Right atrium auricular region (tissue), 2 donors: ENCODE data around the gene PTPRD. TPM values are rescaled to one million over a fixed set of nuclear protein-coding genes. Genes with fewer than 3 reads are reported as not detected.

Experiments
- DNase-seq: peaks from one replicate; pipeline ENCODE4 v3.0.0-alpha.2; 2019; ENCODE audit warnings: low spot score
- H3K27ac ChIP-seq, 2 donors: fragments of 200-600 bp; sonication (generic); 1 replicate in 1 of 2; 2 replicates in 1 of 2; pipeline ENCODE4 v1.5.1; 2016 to 2019
- H3K27me3 ChIP-seq, 2 donors: fragments of 200-600 bp; sonication (generic); one replicate each; pipeline versions ENCODE4 v1.5.1 to v1.6.0; 2017 to 2019
- H3K36me3 ChIP-seq: fragments of 200-600 bp; sonication (generic); one replicate; pipeline ENCODE4 v1.5.1; 2016
- H3K4me1 ChIP-seq, 2 donors: fragments of 200-600 bp; sonication (generic); one replicate each; pipeline versions ENCODE4 v1.5.1 to v1.6.0; 2017 to 2019
- H3K4me3 ChIP-seq, 2 donors: fragments of 200-600 bp; sonication (generic); 1 replicate in 1 of 2; 2 replicates in 1 of 2; pipeline ENCODE4 v1.5.1; 2017 to 2019; ENCODE audit warnings: mild to moderate bottlenecking in 1 of 2, moderate library complexity in 1 of 2
- H3K9me3 ChIP-seq, 2 donors: fragments of 200-600 bp; sonication (generic); one replicate each; pipeline ENCODE4 v1.5.1; 2019
- total RNA-seq, 2 donors: library from RNA; depleted of rRNA; stranded (reverse); fragments of >200 nt; gene quantifications; one replicate each; pipeline ENCODE4 v1.1.0, GENCODE V29; 2016
- TF ChIP-seq, protein P1 (sequence below), 2 donors: fragments of 200-600 bp; sonication (generic); IDR thresholded peaks; one replicate each; pipeline ENCODE4 v1.5.1; 2019; ENCODE audit warnings: antibody characterized with exemption in 2 of 2

PTPRD gene
- total RNA-seq, 2 donors from 2014 or later = 5.5 to 6.6 TPM

DNA sequence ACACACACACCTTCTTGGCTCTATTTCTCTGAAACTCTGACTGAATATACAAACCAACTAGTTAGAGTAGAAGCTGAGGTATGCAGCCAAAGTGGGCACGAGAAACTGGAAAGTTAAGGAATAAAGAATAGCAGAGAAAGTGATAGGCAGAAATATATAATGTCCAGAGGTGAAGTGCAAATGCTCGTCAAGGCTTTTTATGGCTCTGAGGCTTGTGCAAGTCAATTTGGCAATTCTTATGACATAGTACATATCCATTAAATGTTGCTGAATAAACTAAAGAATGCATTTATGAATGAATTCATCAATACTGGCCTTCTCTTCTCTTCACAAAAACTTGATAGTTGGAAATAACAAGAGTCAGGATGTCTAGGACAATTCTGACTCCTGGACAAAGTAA is 2323.1 kb downstream of the PTPRD start:
- no peak for DNase-seq
- Histone ChIP-seq H3K27me3 (no peaks in the 10 kb centered on the region), H3K27ac (no peak overlapping the region), H3K4me1 (no peaks in the 10 kb centered on the region), H3K9me3 (no peaks in the 10 kb centered on the region), H3K4me3 (no peak overlapping the region), H3K36me3 (no peaks in the 10 kb centered on the region)
- TF ChIP-seq, protein P1, sequence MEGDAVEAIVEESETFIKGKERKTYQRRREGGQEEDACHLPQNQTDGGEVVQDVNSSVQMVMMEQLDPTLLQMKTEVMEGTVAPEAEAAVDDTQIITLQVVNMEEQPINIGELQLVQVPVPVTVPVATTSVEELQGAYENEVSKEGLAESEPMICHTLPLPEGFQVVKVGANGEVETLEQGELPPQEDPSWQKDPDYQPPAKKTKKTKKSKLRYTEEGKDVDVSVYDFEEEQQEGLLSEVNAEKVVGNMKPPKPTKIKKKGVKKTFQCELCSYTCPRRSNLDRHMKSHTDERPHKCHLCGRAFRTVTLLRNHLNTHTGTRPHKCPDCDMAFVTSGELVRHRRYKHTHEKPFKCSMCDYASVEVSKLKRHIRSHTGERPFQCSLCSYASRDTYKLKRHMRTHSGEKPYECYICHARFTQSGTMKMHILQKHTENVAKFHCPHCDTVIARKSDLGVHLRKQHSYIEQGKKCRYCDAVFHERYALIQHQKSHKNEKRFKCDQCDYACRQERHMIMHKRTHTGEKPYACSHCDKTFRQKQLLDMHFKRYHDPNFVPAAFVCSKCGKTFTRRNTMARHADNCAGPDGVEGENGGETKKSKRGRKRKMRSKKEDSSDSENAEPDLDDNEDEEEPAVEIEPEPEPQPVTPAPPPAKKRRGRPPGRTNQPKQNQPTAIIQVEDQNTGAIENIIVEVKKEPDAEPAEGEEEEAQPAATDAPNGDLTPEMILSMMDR (IDR thresholded peaks at IDR 0.05) = no peak

DNA sequence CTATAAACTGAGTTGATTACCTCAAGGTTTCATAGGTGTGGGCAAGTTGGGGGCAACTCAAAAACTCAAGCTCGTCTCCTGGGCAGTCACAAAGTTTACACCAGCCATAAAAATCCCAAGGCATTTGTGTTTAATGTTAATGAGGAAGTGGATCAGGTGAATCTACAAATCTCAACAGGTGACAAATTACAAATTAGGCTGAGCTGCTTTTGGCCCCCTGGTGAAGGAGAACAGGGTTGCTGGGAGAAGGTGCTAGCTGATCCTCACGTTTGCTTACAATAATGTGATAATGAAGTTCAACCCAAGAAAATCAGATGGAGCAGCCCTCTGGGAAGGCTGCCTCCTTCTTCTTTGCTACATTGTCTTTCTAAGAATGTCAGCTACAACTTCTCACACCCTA is 2324.8 kb downstream of the PTPRD start:
- H3K27me3 ChIP-seq = no peaks in the 10 kb centered on the region
- TF ChIP-seq, protein P1 (IDR thresholded peaks at IDR 0.05) = no peak
- no peak overlapping the region for H3K4me3 ChIP-seq
- DNase-seq = no peak
- no peak overlapping the region for H3K27ac ChIP-seq
- H3K4me1 ChIP-seq = no peaks in the 10 kb centered on the region
- H3K36me3 ChIP-seq = no peaks in the 10 kb centered on the region
- no peaks in the 10 kb centered on the region for H3K9me3 ChIP-seq

DNA sequence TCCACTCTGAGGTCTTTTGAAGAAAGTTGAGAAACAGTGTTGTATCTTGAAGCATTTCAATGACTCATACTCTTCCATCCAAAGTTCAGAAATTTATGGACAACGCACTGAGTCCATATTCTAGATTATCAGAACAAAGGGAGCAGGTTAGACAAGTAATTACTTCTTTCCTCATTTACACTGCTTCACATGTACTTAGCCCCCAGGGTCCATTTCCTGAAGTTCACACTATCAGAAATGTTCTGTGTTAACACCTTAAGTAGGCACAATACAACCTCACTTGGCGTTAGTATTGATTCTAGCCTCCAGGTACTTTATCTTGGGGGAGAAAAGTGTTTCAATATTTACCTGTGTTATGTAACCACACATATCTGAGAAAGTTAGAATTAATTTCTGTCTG is 2325.3 kb downstream of the PTPRD start:
- H3K4me3 ChIP-seq = no peak overlapping the region
- TF ChIP-seq, protein P1 (IDR thresholded peaks at IDR 0.05) = no peak
- H3K4me1 ChIP-seq = no peaks in the 10 kb centered on the region
- no peaks in the 10 kb centered on the region for H3K9me3 ChIP-seq
- DNase-seq = no peak
- no peaks in the 10 kb centered on the region for H3K36me3 ChIP-seq
- no peak overlapping the region for H3K27ac ChIP-seq
- no peaks in the 10 kb centered on the region for H3K27me3 ChIP-seq

DNA sequence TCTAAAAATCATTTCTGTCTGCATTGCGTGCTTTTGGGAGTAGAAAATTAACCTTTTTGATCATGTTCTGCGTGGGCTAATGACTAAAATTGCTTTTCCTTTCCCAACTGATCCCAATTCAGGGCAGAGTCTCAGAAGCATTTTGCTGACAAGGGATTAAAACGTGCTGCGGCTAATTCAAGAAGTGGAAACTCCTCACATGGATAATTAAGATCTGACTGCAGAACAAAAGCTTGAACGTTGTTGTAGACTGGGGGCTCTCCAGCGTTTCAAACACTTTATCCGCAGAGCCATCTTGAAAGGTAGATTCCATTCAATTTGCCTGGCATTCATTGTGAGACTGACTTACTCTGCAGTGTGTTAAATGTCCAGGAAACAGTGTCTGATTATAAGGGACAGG is 2327.9 kb downstream of the PTPRD start:
- Histone ChIP-seq H3K27me3 (no peaks in the 10 kb centered on the region), H3K27ac (no peak overlapping the region), H3K4me1 (no peaks in the 10 kb centered on the region), H3K4me3 (no peak overlapping the region), H3K36me3 (no peaks in the 10 kb centered on the region), H3K9me3 (no peaks in the 10 kb centered on the region)
- TF ChIP-seq, protein P1 (IDR thresholded peaks at IDR 0.05) = no peak
- no peak for DNase-seq

DNA sequence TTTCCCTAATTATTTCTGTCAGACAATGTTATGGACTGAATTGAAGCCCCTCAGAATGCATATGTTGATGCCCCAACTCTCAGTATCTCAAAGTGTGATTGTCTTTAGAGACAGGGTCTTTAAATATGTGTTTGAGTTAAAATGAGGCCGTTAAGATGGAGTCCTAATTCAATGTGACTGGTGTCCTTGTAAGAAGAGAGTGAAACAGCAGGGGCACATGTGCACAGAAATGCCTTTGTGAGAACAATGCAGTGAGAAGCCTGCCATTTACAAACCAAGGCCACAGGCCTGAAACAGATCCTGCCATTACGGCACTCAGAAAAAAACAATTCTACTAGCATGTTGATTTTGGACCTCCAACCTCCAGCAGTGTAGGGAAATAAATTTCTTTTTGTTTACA is 2330.3 kb downstream of the PTPRD start:
- no peak for DNase-seq

DNA sequence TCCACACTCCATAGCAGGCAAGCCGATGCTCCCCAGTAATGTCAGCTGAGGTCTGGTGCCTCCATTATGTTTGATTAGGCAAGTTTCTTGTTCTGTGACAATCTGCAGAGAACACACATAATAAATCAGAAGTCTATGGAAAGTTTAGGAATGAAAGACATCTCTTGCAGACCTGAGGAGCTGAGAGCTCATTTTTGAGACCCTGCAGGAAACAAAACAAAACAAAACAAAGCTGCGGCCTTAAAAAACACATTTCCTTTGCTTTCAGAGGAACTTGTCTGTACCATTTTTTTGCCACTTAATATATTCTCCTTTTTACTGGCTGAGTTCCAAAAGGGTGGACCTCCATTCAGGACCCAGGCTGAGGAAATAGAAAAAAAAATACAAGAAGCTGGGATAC is 2332.0 kb downstream of the PTPRD start:
- TF ChIP-seq, protein P1 (IDR thresholded peaks at IDR 0.05) = no peak
- Histone ChIP-seq H3K27me3 (no peaks in the 10 kb centered on the region), H3K4me1 (no peaks in the 10 kb centered on the region), H3K4me3 (no peak overlapping the region), H3K9me3 (no peaks in the 10 kb centered on the region), H3K36me3 (no peaks in the 10 kb centered on the region), H3K27ac (no peak overlapping the region)
- DNase-seq = no peak

More for the DNA sequence above, 2330.3 kb downstream of the PTPRD start:
- Histone ChIP-seq H3K9me3 (no peaks in the 10 kb centered on the region), H3K4me1 (no peaks in the 10 kb centered on the region), H3K36me3 (no peaks in the 10 kb centered on the region), H3K4me3 (no peak overlapping the region), H3K27ac (no peak overlapping the region), H3K27me3 (no peaks in the 10 kb centered on the region)
- TF ChIP-seq, protein P1 (IDR thresholded peaks at IDR 0.05) = no peak
